ENCODE data around the gene TRIM45. TPM values are rescaled to one million over a fixed set of nuclear protein-coding genes. Genes with fewer than 3 reads are reported as not detected.

TRIM45 gene, protein sequence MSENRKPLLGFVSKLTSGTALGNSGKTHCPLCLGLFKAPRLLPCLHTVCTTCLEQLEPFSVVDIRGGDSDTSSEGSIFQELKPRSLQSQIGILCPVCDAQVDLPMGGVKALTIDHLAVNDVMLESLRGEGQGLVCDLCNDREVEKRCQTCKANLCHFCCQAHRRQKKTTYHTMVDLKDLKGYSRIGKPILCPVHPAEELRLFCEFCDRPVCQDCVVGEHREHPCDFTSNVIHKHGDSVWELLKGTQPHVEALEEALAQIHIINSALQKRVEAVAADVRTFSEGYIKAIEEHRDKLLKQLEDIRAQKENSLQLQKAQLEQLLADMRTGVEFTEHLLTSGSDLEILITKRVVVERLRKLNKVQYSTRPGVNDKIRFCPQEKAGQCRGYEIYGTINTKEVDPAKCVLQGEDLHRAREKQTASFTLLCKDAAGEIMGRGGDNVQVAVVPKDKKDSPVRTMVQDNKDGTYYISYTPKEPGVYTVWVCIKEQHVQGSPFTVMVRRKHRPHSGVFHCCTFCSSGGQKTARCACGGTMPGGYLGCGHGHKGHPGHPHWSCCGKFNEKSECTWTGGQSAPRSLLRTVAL
- total RNA-seq: 2.1 and 3.0 TPM in 2 replicates

GRCh38 chr1:117121589-117122329 is at the start of gene TRIM45:
Gene TRIM45, minus strand, starts transcription at chr1:117121749. Its CDS starts 548 bp downstream, at chr1:117121201.

Other genes starting within 250 kb of the TRIM45 start
- 58.3 and 83.4 TPM in 2 replicates for gene PTGFRN, start 211.8 kb downstream of the TRIM45 start, total RNA-seq
- 0.09 and 0.12 TPM in 2 replicates for gene CD101, start 120.0 kb downstream of the TRIM45 start, total RNA-seq
- 5.4 and 7.1 TPM in 2 replicates for gene TTF2, start 61.4 kb downstream of the TRIM45 start, total RNA-seq
- gene VTCN1, start 89.2 kb upstream of the TRIM45 start, total RNA-seq: not detected in 2 replicates
- gene MAN1A2, start 245.7 kb upstream of the TRIM45 start, total RNA-seq: 16.8 and 27.4 TPM in 2 replicates

Data from pericardium fibroblast (primary cell).